Activated T-helper 2 cell treated with anti-CD3 and anti-CD28 coated beads, Interferon-gamma antibody, Interleukin-2, Interleukin-4, amounts not matched to agents 10 μg/mL and 5 μg/mL and 100 μg/mL, durations not matched to agents 14 hours and 24 hours and 36 hours (primary cell): ENCODE data around the gene PITPNC1. TPM values are rescaled to one million over a fixed set of nuclear protein-coding genes. Genes with fewer than 3 reads are reported as not detected.
"Not testable (repeated sequence)": the region's sequence is repeated elsewhere in the genome, so short reads cannot be mapped to it uniquely, and the experiment has no call there.

Experiments used
- DNase-seq: peaks from one replicate; pipeline ENCODE4 v3.0.0; 2021; ENCODE audit warnings: low spot score
- H3K27ac Mint-ChIP-seq: one replicate; pipeline ENCODE4 v1.8.0; 2021; ENCODE audit warnings: mixed read lengths
- H3K27me3 Mint-ChIP-seq: one replicate; pipeline ENCODE4 v1.8.0; 2021; ENCODE audit warnings: low read depth, mixed read lengths
- H3K36me3 Mint-ChIP-seq: one replicate; pipeline ENCODE4 v1.8.0; 2021; ENCODE audit warnings: low read depth, mixed read lengths
- H3K4me1 Mint-ChIP-seq: one replicate; pipeline ENCODE4 v1.8.0; 2021; ENCODE audit warnings: low read depth, mixed read lengths
- H3K4me3 Mint-ChIP-seq: one replicate; pipeline ENCODE4 v1.8.0; 2021; ENCODE audit warnings: low read depth, mild to moderate bottlenecking, moderate library complexity, mixed read lengths
- H3K9me3 Mint-ChIP-seq: one replicate; pipeline ENCODE4 v1.8.0; 2021; ENCODE audit warnings: mixed read lengths
- intact Hi-C: fragments of 100-400 bp; cut with micrococcal nuclease; formaldehyde crosslinking; loops from one replicate; pipeline ENCODE4 v1.15.1; 2023
- total RNA-seq: library from RNA; stranded (reverse); gene quantifications from 2 replicates; pipeline ENCODE4 v1.2.3, GENCODE V29; 2022

Gene PITPNC1
- total RNA-seq, 1 donor from 2014 or later: 11.2 TPM

GRCh38 chr17:67390646-67391361, 13.7 kb downstream of the PITPNC1 start:
- H3K4me1 Mint-ChIP-seq: peaks cover 35% of the 10 kb centered on the region
- H3K27ac Mint-ChIP-seq: peak overlapping the region; percentile 85
- intact Hi-C loops: loop anchor here (1.0 to 2.0 kb wide), 4 partner anchors 14 to 62 kb away; partner anchors contain the start of gene PITPNC1
- no peaks in the 10 kb centered on the region for H3K27me3 Mint-ChIP-seq
- H3K9me3 Mint-ChIP-seq: no peaks in the 10 kb centered on the region
- H3K4me3 Mint-ChIP-seq: peak overlapping the region; percentile 67
- DNase-seq: peak; percentile 64
- H3K36me3 Mint-ChIP-seq: peaks cover 5% of the 10 kb centered on the region

- Mint-ChIP-seq H3K4me1 (peaks cover 32% of the 10 kb centered on the region), H3K27ac (peak overlapping the region; percentile 49), H3K9me3 (no peaks in the 10 kb centered on the region), H3K4me3 (no peak overlapping the region), H3K36me3 (peaks cover 5% of the 10 kb centered on the region), H3K27me3 (no peaks in the 10 kb centered on the region)
- DNase-seq: no peak
- intact Hi-C loops: no loop called here
Measured at GRCh38 chr17:67392111-67392510, 15.0 kb downstream of the PITPNC1 start.

- Mint-ChIP-seq H3K4me3 (no peak overlapping the region), H3K4me1 (peaks cover 36% of the 10 kb centered on the region), H3K27ac (no peak overlapping the region), H3K9me3 (no peaks in the 10 kb centered on the region), H3K36me3 (peaks cover 13% of the 10 kb centered on the region), H3K27me3 (no peaks in the 10 kb centered on the region)
- intact Hi-C loops: no loop called here
- DNase-seq: no peak
Measured at GRCh38 chr17:67393809-67394397, 16.8 kb downstream of the PITPNC1 start.

- intact Hi-C loops: no loop called here
- DNase-seq: no peak
- H3K27ac Mint-ChIP-seq: peak overlapping the region; percentile 70
- H3K27me3 Mint-ChIP-seq: no peaks in the 10 kb centered on the region
- H3K4me1 Mint-ChIP-seq: peaks cover 43% of the 10 kb centered on the region
- no peaks in the 10 kb centered on the region for H3K9me3 Mint-ChIP-seq
- H3K4me3 Mint-ChIP-seq: peak overlapping the region; percentile 23
- H3K36me3 Mint-ChIP-seq: peaks cover 16% of the 10 kb centered on the region
Measured at GRCh38 chr17:67399676-67400075, 22.6 kb downstream of the PITPNC1 start.

GRCh38 chr17:67400193-67400592, 23.1 kb downstream of the PITPNC1 start:
- Mint-ChIP-seq H3K4me1 (peaks cover 43% of the 10 kb centered on the region), H3K36me3 (peaks cover 16% of the 10 kb centered on the region), H3K4me3 (peak overlapping the region; percentile 51), H3K27me3 (no peaks in the 10 kb centered on the region), H3K27ac (peak overlapping the region; percentile 73), H3K9me3 (no peaks in the 10 kb centered on the region)
- no peak for DNase-seq
- intact Hi-C loops: no loop called here

- intact Hi-C loops: no loop called here
Measured at GRCh38 chr17:67401106-67401505, 24.0 kb downstream of the PITPNC1 start.

GRCh38 chr17:67401598-67402504, 24.8 kb downstream of the PITPNC1 start:
- peaks cover 44% of the 10 kb centered on the region for H3K4me1 Mint-ChIP-seq
- intact Hi-C loops: no loop called here
- H3K27me3 Mint-ChIP-seq: no peaks in the 10 kb centered on the region
- H3K4me3 Mint-ChIP-seq: peak overlapping the region; percentile 14
- H3K9me3 Mint-ChIP-seq: no peaks in the 10 kb centered on the region
- peak overlapping the region; percentile 39 for H3K27ac Mint-ChIP-seq
- H3K36me3 Mint-ChIP-seq: peaks cover 16% of the 10 kb centered on the region
- DNase-seq: no peak

More at GRCh38 chr17:67401106-67401505, 24.0 kb downstream of the PITPNC1 start:
- Mint-ChIP-seq H3K4me1 (peaks cover 43% of the 10 kb centered on the region), H3K27me3 (no peaks in the 10 kb centered on the region), H3K27ac (peak overlapping the region; percentile 55), H3K36me3 (peaks cover 16% of the 10 kb centered on the region), H3K4me3 (no peak overlapping the region), H3K9me3 (no peaks in the 10 kb centered on the region)
- no peak for DNase-seq

- Mint-ChIP-seq H3K36me3 (peaks cover 15% of the 10 kb centered on the region), H3K27ac (no peak overlapping the region), H3K9me3 (no peaks in the 10 kb centered on the region), H3K4me1 (peaks cover 47% of the 10 kb centered on the region), H3K4me3 (no peak overlapping the region), H3K27me3 (no peaks in the 10 kb centered on the region)
- intact Hi-C loops: no loop called here
- DNase-seq: no peak
Measured at GRCh38 chr17:67403065-67403464, 26.0 kb downstream of the PITPNC1 start.

GRCh38 chr17:67403483-67403882, 26.4 kb downstream of the PITPNC1 start:
- no peak for DNase-seq
- H3K27me3 Mint-ChIP-seq: no peaks in the 10 kb centered on the region
- no peak overlapping the region for H3K27ac Mint-ChIP-seq
- intact Hi-C loops: no loop called here
- peaks cover 43% of the 10 kb centered on the region for H3K4me1 Mint-ChIP-seq
- no peak overlapping the region for H3K4me3 Mint-ChIP-seq
- H3K9me3 Mint-ChIP-seq: no peaks in the 10 kb centered on the region
- H3K36me3 Mint-ChIP-seq: peaks cover 11% of the 10 kb centered on the region

GRCh38 chr17:67408455-67408830, 31.4 kb downstream of the PITPNC1 start:
- H3K27me3 Mint-ChIP-seq, intact Hi-C loops, H3K27ac Mint-ChIP-seq, H3K9me3 Mint-ChIP-seq, DNase-seq, H3K36me3 Mint-ChIP-seq, H3K4me3 Mint-ChIP-seq: not testable (repeated sequence)
- H3K4me1 Mint-ChIP-seq: peaks cover 10% of the 10 kb centered on the region

- Mint-ChIP-seq H3K9me3 (peaks cover 9% of the 10 kb centered on the region), H3K27ac (no peak overlapping the region), H3K36me3 (peaks cover 13% of the 10 kb centered on the region), H3K4me1 (peaks cover 5% of the 10 kb centered on the region), H3K4me3 (no peak overlapping the region), H3K27me3 (no peaks in the 10 kb centered on the region)
- intact Hi-C loops: no loop called here
- no peak for DNase-seq
Measured at GRCh38 chr17:67411397-67411796, 34.3 kb downstream of the PITPNC1 start.

GRCh38 chr17:67412032-67412431, 35.0 kb downstream of the PITPNC1 start:
- no peak for DNase-seq
- Mint-ChIP-seq H3K4me3 (no peak overlapping the region), H3K27me3 (no peaks in the 10 kb centered on the region), H3K36me3 (peaks cover 13% of the 10 kb centered on the region), H3K27ac (no peak overlapping the region), H3K9me3 (peaks cover 9% of the 10 kb centered on the region), H3K4me1 (peaks cover 3% of the 10 kb centered on the region)
- intact Hi-C loops: no loop called here
